K562 (cell line): ENCODE measurements around the gene TKT. TPM values are rescaled to one million over a fixed set of nuclear protein-coding genes. Genes with fewer than 3 reads are reported as not detected.

Experiments used
- ARNT ChIP-seq, 2 experiments: fragments of 450-650 bp; IDR thresholded peaks; 2 replicates each; pipeline ENCODE4 v1.6.1; 2016; ENCODE audit warnings: mild to moderate bottlenecking in 1 of 2
- DMBX1 ChIP-seq: fragments of 250-450 bp; sonication (Bioruptor Pico); IDR thresholded peaks from 2 replicates; pipeline ENCODE4 v1.8.0; 2022; ENCODE audit warnings: inconsistent platforms, mild to moderate bottlenecking, moderate library complexity, borderline replicate concordance
- MYC ChIP-seq, 2 experiments: fragments of 250-450 bp in 1 of 2; sonication (Bioruptor Pico) in 1 of 2; IDR thresholded peaks; 2 replicates each; pipeline versions ENCODE4 v1.5.1 to v1.6.1; 2012 to 2021; ENCODE audit warnings: low read depth in 2 of 2, borderline replicate concordance in 1 of 2, improper control_type of control experiment in 1 of 2, low read length in 1 of 2, mild to moderate bottlenecking in 1 of 2, moderate library complexity in 1 of 2
- PPARD ChIP-seq: fragments of 250-450 bp; sonication (Bioruptor Pico); IDR thresholded peaks from 2 replicates; pipeline ENCODE4 v1.8.0; 2022; ENCODE audit warnings: inconsistent platforms, mild to moderate bottlenecking, moderate library complexity
- RB1 ChIP-seq: fragments of 450-650 bp; IDR thresholded peaks from 2 replicates; pipeline ENCODE4 v1.6.1; 2017; ENCODE audit warnings: low read depth, mild to moderate bottlenecking
- SMARCC2 ChIP-seq: fragments of 450-650 bp; IDR thresholded peaks from 2 replicates; pipeline ENCODE4 v1.6.1; 2017; ENCODE audit warnings: antibody characterized with exemption, moderate library complexity, mild to moderate bottlenecking, low read depth
- ZNF347 ChIP-seq: fragments of 450-650 bp; formaldehyde crosslinking; IDR thresholded peaks from 2 replicates; pipeline ENCODE4 v1.4.0; 2020; ENCODE audit warnings: low read depth, mild to moderate bottlenecking, moderate library complexity
- polyA plus RNA-seq, 8 experiments: library from polyadenylated mRNA; depleted of rRNA in 4 of 8; stranded (reverse) in 5 of 8; unstranded in 3 of 8; fragments of >200 nt; fragmentation: Nextera tagmentation in 2 of 8; fragmentation: Illumina TruSeq in 1 of 8; extraction: Ambion mirVana in 2 of 8; extraction: Trizol in 1 of 8; gene quantifications; 2 replicates each; pipeline versions ENCODE4 v1.2.1 to v1.2.3, GENCODE V29; 2011 to 2014; ENCODE audit warnings: inconsistent platforms in 1 of 8, missing spikeins in 1 of 8
- total RNA-seq, 7 experiments: library from RNA; depleted of rRNA in 6 of 7; stranded (reverse); fragments of >200 nt in 6 of 7; fragmentation: Illumina TruSeq in 2 of 7; extraction: Trizol in 2 of 7; gene quantifications; 2 replicates each; pipeline versions ENCODE4 v1.2.1 to v1.2.3, GENCODE V29; 2011 to 2021; ENCODE audit warnings: low replicate concordance in 1 of 7
- TF ChIP-seq, protein P1 (sequence below): fragments of 450-650 bp; formaldehyde crosslinking; IDR thresholded peaks from 2 replicates; pipeline ENCODE4 v1.4.0; 2020; ENCODE audit warnings: mild to moderate bottlenecking, moderate library complexity
- TF ChIP-seq, protein P2 (sequence below): sonication (generic); formaldehyde crosslinking; IDR thresholded peaks from 2 replicates; pipeline ENCODE4 v1.8.0; 2022; ENCODE audit warnings: mild to moderate bottlenecking, missing genetic modification reagents
- TF ChIP-seq, protein P3 (sequence below): fragments of 250-450 bp; sonication (Bioruptor Pico); IDR thresholded peaks from 2 replicates; pipeline ENCODE4 v1.4.0; 2020; ENCODE audit warnings: mild to moderate bottlenecking, moderate library complexity
- TF ChIP-seq, protein P4 (sequence below): fragments of 250-450 bp; sonication (Bioruptor Pico); IDR thresholded peaks from 2 replicates; pipeline ENCODE4 v1.4.0; 2020; ENCODE audit warnings: mild to moderate bottlenecking, moderate library complexity
- TF ChIP-seq, protein P5 (sequence below): fragments of 450-650 bp; formaldehyde crosslinking; IDR thresholded peaks from 2 replicates; pipeline ENCODE4 v1.4.0; 2020; ENCODE audit warnings: mild to moderate bottlenecking, moderate library complexity

Gene TKT
- total and polyA plus RNA-seq, 9 of the 15 experiments (the other 6 are each of a cell fraction or from before 2014, with no cell fraction given): 58.1 to 401 (median 187) TPM

DNA sequence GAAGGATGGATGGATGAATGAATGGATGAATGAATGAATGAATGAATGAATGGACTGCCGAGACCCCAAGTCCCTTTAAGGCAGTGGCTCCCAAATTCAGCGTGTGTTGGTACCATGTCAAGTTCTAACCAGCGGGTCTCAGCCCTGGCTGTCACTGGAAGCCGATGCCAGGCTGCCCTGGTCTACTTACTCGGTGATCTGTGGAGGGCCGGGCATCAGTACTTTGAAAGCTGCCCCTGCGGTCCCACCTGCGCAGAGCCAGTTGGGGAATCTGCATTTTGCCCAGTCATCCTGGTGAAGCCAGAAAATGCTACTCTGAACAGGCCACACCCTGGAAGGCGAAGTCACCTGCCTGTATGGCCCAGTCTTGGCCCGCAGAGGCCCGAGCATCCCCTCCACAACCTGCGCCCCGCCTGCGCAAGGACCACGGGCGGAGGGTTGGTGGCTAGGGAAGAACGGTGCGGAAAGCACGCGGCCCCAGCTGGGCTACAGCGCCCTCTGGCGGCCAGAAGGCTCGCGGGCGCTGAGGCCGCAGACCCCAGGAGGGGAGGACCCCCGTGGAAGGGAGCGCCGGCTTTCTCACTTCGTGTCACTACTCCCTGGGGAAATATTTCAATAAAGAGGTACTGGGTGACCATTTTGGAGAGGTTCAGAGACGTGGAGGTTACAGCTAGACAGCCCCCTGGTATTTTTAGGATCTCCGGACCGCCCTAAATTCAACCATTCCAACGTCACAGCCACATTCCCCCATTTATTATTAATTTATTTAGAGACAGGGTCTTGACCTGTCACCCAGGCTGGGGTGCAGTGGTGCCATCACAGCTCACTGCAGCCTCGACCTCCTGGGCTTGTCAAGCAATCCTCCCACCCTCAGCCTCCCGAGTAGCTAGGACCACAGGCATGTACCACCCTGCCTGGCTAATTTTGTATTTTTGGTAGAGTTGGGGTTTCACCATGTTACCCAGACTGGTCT, 59.9 kb downstream of the TKT start (continued):
- TF ChIP-seq MYC (IDR thresholded peaks at IDR 0.05; ENCODE audit: low read depth, low read length): peak; percentile 88
- TF ChIP-seq MYC (CRISPR knock-in tag; IDR thresholded peaks at IDR 0.05; ENCODE audit: borderline replicate concordance, low read depth): no peak
- TF ChIP-seq DMBX1 (CRISPR knock-in tag): no peak
- no peak for TF ChIP-seq ZNF347 (CRISPR knock-in tag)
- TF ChIP-seq, protein P1, sequence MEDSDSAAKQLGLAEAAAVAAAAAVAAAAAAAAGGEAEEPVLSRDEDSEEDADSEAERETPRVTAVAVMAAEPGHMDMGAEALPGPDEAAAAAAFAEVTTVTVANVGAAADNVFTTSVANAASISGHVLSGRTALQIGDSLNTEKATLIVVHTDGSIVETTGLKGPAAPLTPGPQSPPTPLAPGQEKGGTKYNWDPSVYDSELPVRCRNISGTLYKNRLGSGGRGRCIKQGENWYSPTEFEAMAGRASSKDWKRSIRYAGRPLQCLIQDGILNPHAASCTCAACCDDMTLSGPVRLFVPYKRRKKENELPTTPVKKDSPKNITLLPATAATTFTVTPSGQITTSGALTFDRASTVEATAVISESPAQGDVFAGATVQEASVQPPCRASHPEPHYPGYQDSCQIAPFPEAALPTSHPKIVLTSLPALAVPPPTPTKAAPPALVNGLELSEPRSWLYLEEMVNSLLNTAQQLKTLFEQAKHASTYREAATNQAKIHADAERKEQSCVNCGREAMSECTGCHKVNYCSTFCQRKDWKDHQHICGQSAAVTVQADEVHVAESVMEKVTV (CRISPR knock-in tag): peak; percentile 81
- TF ChIP-seq PPARD (CRISPR knock-in tag): no peak
- TF ChIP-seq, protein P2, sequence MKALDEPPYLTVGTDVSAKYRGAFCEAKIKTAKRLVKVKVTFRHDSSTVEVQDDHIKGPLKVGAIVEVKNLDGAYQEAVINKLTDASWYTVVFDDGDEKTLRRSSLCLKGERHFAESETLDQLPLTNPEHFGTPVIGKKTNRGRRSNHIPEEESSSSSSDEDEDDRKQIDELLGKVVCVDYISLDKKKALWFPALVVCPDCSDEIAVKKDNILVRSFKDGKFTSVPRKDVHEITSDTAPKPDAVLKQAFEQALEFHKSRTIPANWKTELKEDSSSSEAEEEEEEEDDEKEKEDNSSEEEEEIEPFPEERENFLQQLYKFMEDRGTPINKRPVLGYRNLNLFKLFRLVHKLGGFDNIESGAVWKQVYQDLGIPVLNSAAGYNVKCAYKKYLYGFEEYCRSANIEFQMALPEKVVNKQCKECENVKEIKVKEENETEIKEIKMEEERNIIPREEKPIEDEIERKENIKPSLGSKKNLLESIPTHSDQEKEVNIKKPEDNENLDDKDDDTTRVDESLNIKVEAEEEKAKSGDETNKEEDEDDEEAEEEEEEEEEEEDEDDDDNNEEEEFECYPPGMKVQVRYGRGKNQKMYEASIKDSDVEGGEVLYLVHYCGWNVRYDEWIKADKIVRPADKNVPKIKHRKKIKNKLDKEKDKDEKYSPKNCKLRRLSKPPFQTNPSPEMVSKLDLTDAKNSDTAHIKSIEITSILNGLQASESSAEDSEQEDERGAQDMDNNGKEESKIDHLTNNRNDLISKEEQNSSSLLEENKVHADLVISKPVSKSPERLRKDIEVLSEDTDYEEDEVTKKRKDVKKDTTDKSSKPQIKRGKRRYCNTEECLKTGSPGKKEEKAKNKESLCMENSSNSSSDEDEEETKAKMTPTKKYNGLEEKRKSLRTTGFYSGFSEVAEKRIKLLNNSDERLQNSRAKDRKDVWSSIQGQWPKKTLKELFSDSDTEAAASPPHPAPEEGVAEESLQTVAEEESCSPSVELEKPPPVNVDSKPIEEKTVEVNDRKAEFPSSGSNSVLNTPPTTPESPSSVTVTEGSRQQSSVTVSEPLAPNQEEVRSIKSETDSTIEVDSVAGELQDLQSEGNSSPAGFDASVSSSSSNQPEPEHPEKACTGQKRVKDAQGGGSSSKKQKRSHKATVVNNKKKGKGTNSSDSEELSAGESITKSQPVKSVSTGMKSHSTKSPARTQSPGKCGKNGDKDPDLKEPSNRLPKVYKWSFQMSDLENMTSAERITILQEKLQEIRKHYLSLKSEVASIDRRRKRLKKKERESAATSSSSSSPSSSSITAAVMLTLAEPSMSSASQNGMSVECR (CRISPR knock-in tag): peak; percentile 44; the same call in 1 of the 2 replicates
- no peak for TF ChIP-seq ARNT (IDR thresholded peaks at IDR 0.05)
- TF ChIP-seq, protein P3, sequence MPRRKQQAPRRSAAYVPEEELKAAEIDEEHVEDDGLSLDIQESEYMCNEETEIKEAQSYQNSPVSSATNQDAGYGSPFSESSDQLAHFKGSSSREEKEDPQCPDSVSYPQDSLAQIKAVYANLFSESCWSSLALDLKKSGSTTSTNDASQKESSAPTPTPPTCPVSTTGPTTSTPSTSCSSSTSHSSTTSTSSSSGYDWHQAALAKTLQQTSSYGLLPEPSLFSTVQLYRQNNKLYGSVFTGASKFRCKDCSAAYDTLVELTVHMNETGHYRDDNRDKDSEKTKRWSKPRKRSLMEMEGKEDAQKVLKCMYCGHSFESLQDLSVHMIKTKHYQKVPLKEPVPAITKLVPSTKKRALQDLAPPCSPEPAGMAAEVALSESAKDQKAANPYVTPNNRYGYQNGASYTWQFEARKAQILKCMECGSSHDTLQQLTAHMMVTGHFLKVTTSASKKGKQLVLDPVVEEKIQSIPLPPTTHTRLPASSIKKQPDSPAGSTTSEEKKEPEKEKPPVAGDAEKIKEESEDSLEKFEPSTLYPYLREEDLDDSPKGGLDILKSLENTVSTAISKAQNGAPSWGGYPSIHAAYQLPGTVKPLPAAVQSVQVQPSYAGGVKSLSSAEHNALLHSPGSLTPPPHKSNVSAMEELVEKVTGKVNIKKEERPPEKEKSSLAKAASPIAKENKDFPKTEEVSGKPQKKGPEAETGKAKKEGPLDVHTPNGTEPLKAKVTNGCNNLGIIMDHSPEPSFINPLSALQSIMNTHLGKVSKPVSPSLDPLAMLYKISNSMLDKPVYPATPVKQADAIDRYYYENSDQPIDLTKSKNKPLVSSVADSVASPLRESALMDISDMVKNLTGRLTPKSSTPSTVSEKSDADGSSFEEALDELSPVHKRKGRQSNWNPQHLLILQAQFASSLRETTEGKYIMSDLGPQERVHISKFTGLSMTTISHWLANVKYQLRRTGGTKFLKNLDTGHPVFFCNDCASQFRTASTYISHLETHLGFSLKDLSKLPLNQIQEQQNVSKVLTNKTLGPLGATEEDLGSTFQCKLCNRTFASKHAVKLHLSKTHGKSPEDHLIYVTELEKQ (CRISPR knock-in tag): no peak
- peak; percentile 44; the same call in 1 of the 2 replicates for TF ChIP-seq RB1
- TF ChIP-seq, protein P4, sequence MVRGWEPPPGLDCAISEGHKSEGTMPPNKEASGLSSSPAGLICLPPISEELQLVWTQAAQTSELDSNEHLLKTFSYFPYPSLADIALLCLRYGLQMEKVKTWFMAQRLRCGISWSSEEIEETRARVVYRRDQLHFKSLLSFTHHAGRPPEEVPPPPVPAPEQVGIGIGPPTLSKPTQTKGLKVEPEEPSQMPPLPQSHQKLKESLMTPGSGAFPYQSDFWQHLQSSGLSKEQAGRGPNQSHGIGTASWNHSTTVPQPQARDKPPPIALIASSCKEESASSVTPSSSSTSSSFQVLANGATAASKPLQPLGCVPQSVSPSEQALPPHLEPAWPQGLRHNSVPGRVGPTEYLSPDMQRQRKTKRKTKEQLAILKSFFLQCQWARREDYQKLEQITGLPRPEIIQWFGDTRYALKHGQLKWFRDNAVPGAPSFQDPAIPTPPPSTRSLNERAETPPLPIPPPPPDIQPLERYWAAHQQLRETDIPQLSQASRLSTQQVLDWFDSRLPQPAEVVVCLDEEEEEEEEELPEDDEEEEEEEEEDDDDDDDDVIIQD (CRISPR knock-in tag): no peak
- no peak for TF ChIP-seq SMARCC2
- TF ChIP-seq, protein P5, sequence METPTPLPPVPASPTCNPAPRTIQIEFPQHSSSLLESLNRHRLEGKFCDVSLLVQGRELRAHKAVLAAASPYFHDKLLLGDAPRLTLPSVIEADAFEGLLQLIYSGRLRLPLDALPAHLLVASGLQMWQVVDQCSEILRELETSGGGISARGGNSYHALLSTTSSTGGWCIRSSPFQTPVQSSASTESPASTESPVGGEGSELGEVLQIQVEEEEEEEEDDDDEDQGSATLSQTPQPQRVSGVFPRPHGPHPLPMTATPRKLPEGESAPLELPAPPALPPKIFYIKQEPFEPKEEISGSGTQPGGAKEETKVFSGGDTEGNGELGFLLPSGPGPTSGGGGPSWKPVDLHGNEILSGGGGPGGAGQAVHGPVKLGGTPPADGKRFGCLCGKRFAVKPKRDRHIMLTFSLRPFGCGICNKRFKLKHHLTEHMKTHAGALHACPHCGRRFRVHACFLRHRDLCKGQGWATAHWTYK: peak; percentile 20; the same call in 1 of the 2 replicates
